ENCODE measurements around the gene PCCA. TPM values are rescaled to one million over a fixed set of nuclear protein-coding genes. Genes with fewer than 3 reads are reported as not detected.

Gene PCCA
- total and polyA plus RNA-seq, 2 donors (not counting 1 experiment from before 2014, with no cell fraction given), result 4.8 to 17.4 TPM

GRCh38 chr13:100305398-100305797, 216.5 kb downstream of the PCCA start:
- no peak for TF ChIP-seq CTCF (IDR thresholded peaks at IDR 0.05)
- TF ChIP-seq EZH2 (IDR thresholded peaks at IDR 0.05; ENCODE audit: borderline replicate concordance, insufficient read depth, low read depth, low read length, poor library complexity, severe bottlenecking), result no peak
- Histone ChIP-seq H3K4me2 (replicated peaks; ENCODE audit: low read depth, low read length, poor library complexity, severe bottlenecking) (no peak overlapping the region), H3K27ac (ENCODE audit: low read length in 2 of 2) (no peak overlapping the region), H3K27me3 (replicated peaks in 1 of 4; ENCODE audit: control extremely low read depth in 1 of 4, control insufficient read depth in 3 of 4, insufficient read depth in 4 of 4, low read length in 3 of 4) (no peaks in the 10 kb centered on the region), H3K36me3 (replicated peaks in 1 of 2; ENCODE audit: control extremely low read depth in 1 of 2, control insufficient read depth in 1 of 2, extremely low read depth in 1 of 2, insufficient read depth in 2 of 2, low read length in 1 of 2) (no peaks in the 10 kb centered on the region), H4K20me1 (ENCODE audit: control insufficient read depth, insufficient read depth, low read length, poor library complexity, severe bottlenecking) (no peaks in the 10 kb centered on the region), H2AFZ (ENCODE audit: insufficient read depth, low read depth, low read length, poor library complexity, severe bottlenecking) (no peak overlapping the region), H3K9ac (ENCODE audit: low read length) (no peak overlapping the region), H3K79me2 (ENCODE audit: control insufficient read depth, insufficient read depth, low read length) (no peaks in the 10 kb centered on the region), H3K9me3 (ENCODE audit: control extremely low read depth in 1 of 3, control insufficient read depth in 2 of 3, insufficient read depth in 1 of 3, low read length in 2 of 3) (no peaks in the 10 kb centered on the region), H3K4me1 (ENCODE audit: control insufficient read depth in 2 of 2, insufficient read depth in 2 of 2, low read length in 2 of 2) (no peaks in the 10 kb centered on the region), H3K4me3 (ENCODE audit: control extremely low read depth in 1 of 5, extremely low read depth in 1 of 5, insufficient read depth in 1 of 5, low read depth in 2 of 5, low read length in 4 of 5) (no peak overlapping the region)
- Mint-ChIP-seq H3K27me3 (no peaks in the 10 kb centered on the region), H3K9me3 (ENCODE audit: insufficient read depth) (no peaks in the 10 kb centered on the region), H3K27ac (no peak overlapping the region), H3K4me1 (no peaks in the 10 kb centered on the region), H3K4me3 (no peak overlapping the region)
- intact Hi-C loops (cut with micrococcal nuclease), result no loop called here
- WGBS (ENCODE audit: insufficient coverage), result no CpG with 5 or more reads among the region's 2 CpGs
- POLR2A ChIA-PET, result no interaction called here
- DNase-seq, result no peak
- ATAC-seq (ENCODE audit: low read depth), result no peak
- CTCF ChIA-PET, result no interaction called here

GRCh38 chr13:100306030-100306429, 217.1 kb downstream of the PCCA start:
- no peaks in the 10 kb centered on the region for H3K79me2 ChIP-seq (ENCODE audit: control insufficient read depth, insufficient read depth, low read length)
- Mint-ChIP-seq H3K27ac (no peak overlapping the region), H3K4me1 (no peaks in the 10 kb centered on the region), H3K9me3 (ENCODE audit: insufficient read depth) (no peaks in the 10 kb centered on the region), H3K4me3 (no peak overlapping the region), H3K27me3 (no peaks in the 10 kb centered on the region)
- no peak overlapping the region for H3K4me3 ChIP-seq (ENCODE audit: control extremely low read depth in 1 of 5, extremely low read depth in 1 of 5, insufficient read depth in 1 of 5, low read depth in 2 of 5, low read length in 4 of 5)
- no peaks in the 10 kb centered on the region for H3K4me1 ChIP-seq (ENCODE audit: control insufficient read depth in 2 of 2, insufficient read depth in 2 of 2, low read length in 2 of 2)
- no peaks in the 10 kb centered on the region for H3K36me3 ChIP-seq (replicated peaks in 1 of 2; ENCODE audit: control extremely low read depth in 1 of 2, control insufficient read depth in 1 of 2, extremely low read depth in 1 of 2, insufficient read depth in 2 of 2, low read length in 1 of 2)
- intact Hi-C loops (cut with micrococcal nuclease), result no loop called here
- no peaks in the 10 kb centered on the region for H3K9me3 ChIP-seq (ENCODE audit: control extremely low read depth in 1 of 3, control insufficient read depth in 2 of 3, insufficient read depth in 1 of 3, low read length in 2 of 3)
- H3K9ac ChIP-seq (ENCODE audit: low read length), result no peak overlapping the region
- no peak overlapping the region for H3K4me2 ChIP-seq (replicated peaks; ENCODE audit: low read depth, low read length, poor library complexity, severe bottlenecking)
- ChIA-PET CTCF (no interaction called here), POLR2A (no interaction called here)
- H4K20me1 ChIP-seq (ENCODE audit: control insufficient read depth, insufficient read depth, low read length, poor library complexity, severe bottlenecking), result no peaks in the 10 kb centered on the region
- WGBS (ENCODE audit: insufficient coverage), result 81% methylated on average over 3 of the region's 4 CpGs
- no peak overlapping the region for H3K27ac ChIP-seq (ENCODE audit: low read length in 2 of 2)
- H2AFZ ChIP-seq (ENCODE audit: insufficient read depth, low read depth, low read length, poor library complexity, severe bottlenecking), result no peak overlapping the region
- TF ChIP-seq CTCF (IDR thresholded peaks at IDR 0.05), result no peak
- no peaks in the 10 kb centered on the region for H3K27me3 ChIP-seq (replicated peaks in 1 of 4; ENCODE audit: control extremely low read depth in 1 of 4, control insufficient read depth in 3 of 4, insufficient read depth in 4 of 4, low read length in 3 of 4)
- ATAC-seq (ENCODE audit: low read depth) (no peak), DNase-seq (no peak)
